ENCODE data around the gene WDR35. TPM values are rescaled to one million over a fixed set of nuclear protein-coding genes. Genes with fewer than 3 reads are reported as not detected.
"Not testable (repeated sequence)": the region's sequence is repeated elsewhere in the genome, so short reads cannot be mapped to it uniquely, and the experiment has no call there.

WDR35 gene
- total RNA-seq, 3 donors from 2014 or later, result 12.5 to 18.7 (median 17.7) TPM

DNA sequence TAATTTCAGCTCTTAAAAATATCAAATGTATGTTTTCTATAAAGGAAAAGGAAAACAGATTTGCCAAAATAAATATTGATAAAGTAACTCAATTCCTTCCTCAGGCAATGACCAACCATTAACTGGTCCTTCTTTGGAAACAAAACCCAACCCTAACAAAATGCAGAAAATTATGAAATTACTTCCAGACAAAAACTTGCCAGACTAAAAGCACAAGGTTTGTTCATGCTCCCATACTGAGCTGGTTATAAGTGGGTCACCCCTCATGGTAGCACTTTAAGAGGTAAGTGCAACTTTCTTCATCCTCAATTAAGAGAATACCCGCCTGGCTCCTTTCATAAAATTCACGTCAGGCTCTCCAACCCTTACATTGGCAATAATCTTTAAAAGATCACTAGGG, 57.0 kb downstream of the WDR35 start:
- no peak overlapping the region for H3K27ac ChIP-seq
- no peak for TF ChIP-seq POLR2A (IDR thresholded peaks at IDR 0.05)
- TF ChIP-seq, protein P1, sequence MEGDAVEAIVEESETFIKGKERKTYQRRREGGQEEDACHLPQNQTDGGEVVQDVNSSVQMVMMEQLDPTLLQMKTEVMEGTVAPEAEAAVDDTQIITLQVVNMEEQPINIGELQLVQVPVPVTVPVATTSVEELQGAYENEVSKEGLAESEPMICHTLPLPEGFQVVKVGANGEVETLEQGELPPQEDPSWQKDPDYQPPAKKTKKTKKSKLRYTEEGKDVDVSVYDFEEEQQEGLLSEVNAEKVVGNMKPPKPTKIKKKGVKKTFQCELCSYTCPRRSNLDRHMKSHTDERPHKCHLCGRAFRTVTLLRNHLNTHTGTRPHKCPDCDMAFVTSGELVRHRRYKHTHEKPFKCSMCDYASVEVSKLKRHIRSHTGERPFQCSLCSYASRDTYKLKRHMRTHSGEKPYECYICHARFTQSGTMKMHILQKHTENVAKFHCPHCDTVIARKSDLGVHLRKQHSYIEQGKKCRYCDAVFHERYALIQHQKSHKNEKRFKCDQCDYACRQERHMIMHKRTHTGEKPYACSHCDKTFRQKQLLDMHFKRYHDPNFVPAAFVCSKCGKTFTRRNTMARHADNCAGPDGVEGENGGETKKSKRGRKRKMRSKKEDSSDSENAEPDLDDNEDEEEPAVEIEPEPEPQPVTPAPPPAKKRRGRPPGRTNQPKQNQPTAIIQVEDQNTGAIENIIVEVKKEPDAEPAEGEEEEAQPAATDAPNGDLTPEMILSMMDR (IDR thresholded peaks at IDR 0.05), result no peak
- TF ChIP-seq POLR2AphosphoS5 (IDR thresholded peaks at IDR 0.05), result no peak
- H3K4me1 ChIP-seq, result no peaks in the 10 kb centered on the region
- H3K4me3 ChIP-seq, result no peak overlapping the region
- H3K27me3 ChIP-seq, result no peaks in the 10 kb centered on the region
- no peak for DNase-seq (ENCODE audit: low spot score in 2 of 2)
- H3K9me3 ChIP-seq, result peaks cover 4 to 18% of the 10 kb centered on the region in 2 donors
- peaks cover 7% of the 10 kb centered on the region for H3K36me3 ChIP-seq
- intact Hi-C loops (cut with DNase I; ENCODE audit: low total_unique reads), result no loop called here

DNA sequence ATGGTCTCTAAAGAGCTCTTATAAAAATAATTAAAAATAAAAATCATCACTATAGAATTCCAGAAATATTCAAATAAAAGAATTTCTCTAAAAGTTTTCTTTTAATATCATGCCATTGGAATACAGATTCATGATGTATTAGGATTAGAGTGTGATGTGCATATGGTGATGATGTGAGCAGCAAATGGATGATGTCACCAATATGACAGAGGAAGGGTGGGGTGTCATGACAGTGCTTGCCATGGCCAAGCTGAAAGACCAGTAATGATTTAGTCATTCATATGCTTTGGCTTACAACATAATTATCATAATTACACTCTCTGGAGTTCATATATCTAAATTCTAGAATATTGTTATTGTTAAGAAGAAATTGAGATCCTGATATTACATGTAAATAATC, 60.7 kb downstream of the WDR35 start:
- no peak for DNase-seq (ENCODE audit: low spot score in 2 of 2)
- Histone ChIP-seq H3K27ac (no peak overlapping the region), H3K27me3 (no peaks in the 10 kb centered on the region), H3K36me3 (peaks cover 7% of the 10 kb centered on the region), H3K9me3 (peaks cover 8 to 28% of the 10 kb centered on the region in 2 donors), H3K4me3 (no peak overlapping the region), H3K4me1 (no peaks in the 10 kb centered on the region)
- intact Hi-C loops (cut with DNase I; ENCODE audit: low total_unique reads), result no loop called here
- TF ChIP-seq POLR2AphosphoS5 (IDR thresholded peaks at IDR 0.05) (no peak), POLR2A (IDR thresholded peaks at IDR 0.05) (no peak)
- TF ChIP-seq, protein P1 (IDR thresholded peaks at IDR 0.05), result no peak

DNA sequence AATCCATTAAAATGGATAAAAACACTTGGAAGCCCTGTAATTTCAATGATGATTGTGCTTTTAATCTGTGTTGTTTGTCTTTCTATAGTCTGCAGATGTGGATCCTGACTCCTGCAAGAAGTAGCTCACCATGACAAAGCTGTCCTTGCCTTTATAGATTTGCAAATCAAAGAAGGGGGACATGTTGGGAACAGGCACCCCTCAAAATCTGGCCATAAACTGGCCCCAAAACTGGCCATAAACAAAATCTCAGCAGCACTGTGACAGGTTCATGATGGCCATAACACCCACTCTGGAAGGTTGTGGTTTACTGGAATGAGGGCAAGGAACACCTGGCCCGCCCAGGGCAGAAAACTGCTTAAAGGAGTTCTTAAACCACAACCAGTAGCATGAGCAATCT, 62.1 kb downstream of the WDR35 start:
- H3K27ac ChIP-seq; H3K4me1 ChIP-seq; H3K36me3 ChIP-seq; intact Hi-C loops (cut with DNase I; ENCODE audit: low total_unique reads); DNase-seq (ENCODE audit: low spot score in 2 of 2); H3K4me3 ChIP-seq; H3K27me3 ChIP-seq: not testable (repeated sequence)
- peaks cover 8 to 28% of the 10 kb centered on the region in 2 donors for H3K9me3 ChIP-seq

DNA sequence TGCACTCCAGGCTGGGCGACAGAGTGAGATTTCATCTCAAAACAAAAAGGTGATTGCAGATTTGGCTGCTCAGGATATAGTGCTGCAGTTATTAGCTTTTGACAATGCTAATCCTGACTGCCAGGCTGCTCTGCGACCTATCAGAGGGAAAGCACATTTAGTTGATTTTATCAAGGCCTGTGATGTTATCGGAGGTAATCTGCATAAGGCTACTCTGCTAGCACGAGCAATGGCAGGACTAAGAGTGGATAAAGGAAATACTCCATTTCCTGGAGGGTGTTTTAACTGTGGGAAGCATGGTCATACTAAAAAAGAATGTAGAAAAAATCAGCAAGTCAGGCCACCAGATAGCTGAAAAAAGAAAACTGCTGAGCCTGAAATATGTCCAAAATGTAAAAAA, 65.4 kb downstream of the WDR35 start:
- intact Hi-C loops (cut with DNase I; ENCODE audit: low total_unique reads); DNase-seq (ENCODE audit: low spot score in 2 of 2); H3K4me1 ChIP-seq; H3K36me3 ChIP-seq; H3K4me3 ChIP-seq; H3K27me3 ChIP-seq; H3K27ac ChIP-seq: not testable (repeated sequence)
- H3K9me3 ChIP-seq, result peaks cover 8 to 24% of the 10 kb centered on the region in 2 donors

DNA sequence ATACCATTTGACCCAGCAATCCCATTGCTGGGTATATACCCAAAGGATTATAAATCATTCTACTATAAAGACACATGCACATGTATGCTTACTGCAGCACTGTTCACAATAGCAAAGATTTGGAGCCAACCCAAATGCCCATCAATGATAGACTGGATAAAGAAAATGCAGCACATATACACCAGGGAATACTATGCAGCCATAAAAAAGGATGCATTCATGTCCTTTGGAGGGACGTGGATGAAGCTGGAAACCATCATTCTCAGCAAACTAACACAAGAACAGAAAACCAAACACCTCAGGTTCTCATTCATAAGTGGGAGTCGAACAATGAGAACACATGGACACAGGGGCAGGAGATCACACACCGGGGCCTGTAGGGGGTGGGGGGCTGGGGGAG, 67.7 kb downstream of the WDR35 start:
- H3K9me3 ChIP-seq; H3K36me3 ChIP-seq; DNase-seq (ENCODE audit: low spot score in 2 of 2); H3K4me3 ChIP-seq; H3K27ac ChIP-seq; H3K4me1 ChIP-seq; intact Hi-C loops (cut with DNase I; ENCODE audit: low total_unique reads); H3K27me3 ChIP-seq: not testable (repeated sequence)

DNA sequence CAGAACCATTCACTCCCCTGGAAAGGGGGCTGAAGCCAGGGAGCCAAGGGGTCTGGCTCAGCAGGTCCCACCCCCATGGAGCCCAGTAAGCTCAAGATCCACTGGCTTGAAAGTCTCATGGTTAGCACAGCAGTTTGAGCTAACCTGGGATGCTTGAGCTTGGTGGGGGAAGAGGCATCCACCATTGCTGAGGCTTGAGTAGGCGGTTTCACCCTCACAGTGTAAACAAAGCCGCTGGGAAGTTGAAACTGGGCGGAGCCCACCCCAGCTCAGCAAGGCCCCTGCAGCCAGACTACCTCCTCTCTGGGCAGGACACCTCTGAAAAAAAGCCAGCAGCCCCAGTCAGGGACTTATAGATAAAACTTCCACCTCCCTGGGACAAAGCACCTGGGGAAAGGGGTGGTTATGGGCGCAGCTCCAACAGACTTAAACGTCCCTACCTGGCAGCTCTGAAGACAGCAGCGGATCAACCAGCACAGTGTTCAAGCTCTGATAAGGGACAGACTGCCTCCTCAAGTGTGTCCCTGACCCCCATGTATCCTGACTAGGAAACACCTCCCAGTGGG, 73.4 kb downstream of the WDR35 start:
- H3K36me3 ChIP-seq, result no peaks in the 10 kb centered on the region
- TF ChIP-seq, protein P1 (IDR thresholded peaks at IDR 0.05), result no peak
- TF ChIP-seq POLR2AphosphoS5 (IDR thresholded peaks at IDR 0.05) (no peak), POLR2A (IDR thresholded peaks at IDR 0.05) (no peak)
- intact Hi-C loops (cut with DNase I; ENCODE audit: low total_unique reads), result no loop called here
- H3K27me3 ChIP-seq, result no peaks in the 10 kb centered on the region
- no peaks in the 10 kb centered on the region for H3K9me3 ChIP-seq
- no peak for DNase-seq (ENCODE audit: low spot score in 2 of 2)
- H3K4me1 ChIP-seq, result no peaks in the 10 kb centered on the region
- no peak overlapping the region for H3K27ac ChIP-seq
- H3K4me3 ChIP-seq, result no peak overlapping the region

Measured in breast epithelium (tissue), 4 donors.